ENCODE measurements around the gene SCYGR7. TPM values are rescaled to one million over a fixed set of nuclear protein-coding genes. Genes with fewer than 3 reads are reported as not detected.
"Not testable (repeated sequence)": the region's sequence is repeated elsewhere in the genome, so short reads cannot be mapped to it uniquely, and the experiment has no call there.

The SCYGR7 gene
- total and polyA plus RNA-seq, 5 donors from 2014 or later, result not detected

DNA sequence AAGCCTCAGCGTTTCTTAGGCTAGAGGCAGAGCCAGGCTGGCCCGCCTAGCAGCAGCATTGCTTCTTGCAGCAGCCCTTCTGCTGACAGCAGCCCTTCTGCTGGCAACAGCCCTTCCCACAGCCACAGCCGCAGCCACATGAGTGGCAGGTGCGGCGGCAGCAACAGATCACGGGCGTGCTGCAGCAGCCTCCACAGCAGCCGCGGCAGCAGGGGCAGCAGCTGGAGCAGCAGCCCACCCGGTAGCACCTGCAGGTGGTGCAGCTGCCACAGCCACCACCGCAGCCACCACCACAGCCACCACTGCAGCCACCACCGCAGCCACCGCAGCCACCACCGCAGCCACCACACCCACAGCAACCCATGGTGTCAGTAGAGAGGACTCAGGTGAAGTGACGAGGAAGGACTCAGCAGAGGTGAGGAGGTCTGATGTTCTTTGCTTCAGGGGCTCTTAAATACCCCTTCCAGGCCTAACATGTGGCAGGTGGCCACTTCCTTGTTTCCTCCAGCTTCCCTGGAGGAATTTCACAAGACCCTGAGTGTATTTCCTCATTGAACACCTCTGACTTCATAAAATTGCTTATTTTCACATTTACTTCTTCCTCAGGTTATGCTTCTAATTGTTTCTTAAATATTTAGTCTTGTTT, 3.6 kb upstream of the SCYGR7 start, which contains the start of gene SCYGR6:
Gene SCYGR6, minus strand, starts transcription at position 364 of the 646 bp plus-strand sequence. Its CDS starts 0 bp downstream, at position 364.
- Mint-ChIP-seq H3K27ac (no peak within 1 kb of the TSS), H3K4me3 (no peak within 1 kb of the TSS), H3K36me3 (no peaks in the 10 kb centered on the region), H3K9me3 (peaks cover 0 to 4% (median 0%) of the 10 kb centered on the region in 7 donors), H3K4me1 (no peaks in the 10 kb centered on the region), H3K27me3 (peaks cover 7% of the 10 kb centered on the region)
- Histone ChIP-seq H3K4me1 (ENCODE audit: control insufficient read depth, insufficient read depth, low read length, poor library complexity, severe bottlenecking) (no peaks in the 10 kb centered on the region), H3K27me3 (ENCODE audit: control insufficient read depth, insufficient read depth, low read length) (no peaks in the 10 kb centered on the region), H3K36me3 (ENCODE audit: control insufficient read depth, insufficient read depth, low read length) (no peaks in the 10 kb centered on the region), H3K4me3 (ENCODE audit: low read depth, low read length) (no peak within 1 kb of the TSS), H3K27ac (ENCODE audit: insufficient read depth, low read length, poor library complexity, severe bottlenecking) (no peak within 1 kb of the TSS), H3K9me3 (ENCODE audit: control insufficient read depth in 2 of 2, low read length in 2 of 2) (no peaks in the 10 kb centered on the region)
- ATAC-seq (ENCODE audit: low read depth in 2 of 2) (no peak), DNase-seq (no peak)

DNA sequence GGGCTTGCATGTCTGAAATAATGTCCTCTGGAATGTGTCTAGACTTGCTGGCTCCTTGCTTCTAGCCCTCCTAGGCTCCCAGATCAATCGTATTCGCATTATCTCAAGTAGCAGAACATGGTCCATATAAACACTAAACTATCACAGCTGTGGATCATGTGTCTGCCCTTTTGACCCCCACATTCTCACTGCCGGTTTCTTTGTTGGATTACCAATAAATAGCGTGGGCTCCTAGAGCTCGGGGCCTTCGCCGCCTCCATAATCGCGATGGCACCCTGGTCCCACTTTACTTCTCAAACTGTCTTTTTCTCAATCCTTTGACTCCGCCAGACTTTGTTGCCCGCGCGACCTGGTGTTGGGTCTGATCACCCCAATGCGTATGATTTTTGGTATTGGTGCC, 11.2 kb downstream of the SCYGR7 start:
- H3K27me3 ChIP-seq (ENCODE audit: control insufficient read depth, insufficient read depth, low read length), result no peaks in the 10 kb centered on the region
- Mint-ChIP-seq H3K27me3 (peaks cover 4% of the 10 kb centered on the region), H3K36me3 (no peaks in the 10 kb centered on the region), H3K4me1 (no peaks in the 10 kb centered on the region), H3K27ac (no peak overlapping the region), H3K9me3 (peaks cover 0 to 2% (median 0%) of the 10 kb centered on the region in 7 donors), H3K4me3 (no peak overlapping the region)
- no peak overlapping the region for H3K4me3 ChIP-seq (ENCODE audit: low read depth, low read length)
- no peaks in the 10 kb centered on the region for H3K9me3 ChIP-seq (ENCODE audit: control insufficient read depth in 2 of 2, low read length in 2 of 2)
- ATAC-seq (ENCODE audit: low read depth in 2 of 2), result no peak
- H3K27ac ChIP-seq (ENCODE audit: insufficient read depth, low read length, poor library complexity, severe bottlenecking), result no peak overlapping the region
- no peaks in the 10 kb centered on the region for H3K4me1 ChIP-seq (ENCODE audit: control insufficient read depth, insufficient read depth, low read length, poor library complexity, severe bottlenecking)
- DNase-seq, result no peak
- H3K36me3 ChIP-seq (ENCODE audit: control insufficient read depth, insufficient read depth, low read length), result no peaks in the 10 kb centered on the region

DNA sequence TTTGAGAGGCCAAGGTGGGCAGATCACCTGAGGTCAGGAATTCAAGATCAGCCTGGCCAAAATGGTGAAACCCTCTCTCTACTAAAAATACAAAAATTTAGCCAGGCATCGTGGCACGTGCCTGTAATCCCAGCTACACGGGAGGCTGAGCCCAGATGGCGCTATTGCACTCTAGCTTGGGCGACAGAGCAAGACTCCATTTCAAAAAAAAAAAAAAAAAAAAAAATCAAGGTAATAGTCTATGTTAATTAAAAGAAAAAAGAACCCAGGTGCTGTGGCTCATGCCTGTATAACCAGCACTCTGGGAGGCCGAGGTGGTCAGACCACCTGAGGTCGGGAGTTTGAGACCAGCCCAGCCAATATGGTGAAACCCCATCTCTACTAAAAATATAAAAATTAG, 12.6 kb downstream of the SCYGR7 start:
- not testable (repeated sequence) for H3K36me3 ChIP-seq (ENCODE audit: control insufficient read depth, insufficient read depth, low read length); DNase-seq; H3K4me1 ChIP-seq (ENCODE audit: control insufficient read depth, insufficient read depth, low read length, poor library complexity, severe bottlenecking); H3K9me3 Mint-ChIP-seq; H3K9me3 ChIP-seq (ENCODE audit: control insufficient read depth in 2 of 2, low read length in 2 of 2); H3K4me1 Mint-ChIP-seq; ATAC-seq (ENCODE audit: low read depth in 2 of 2); H3K27me3 Mint-ChIP-seq; H3K27ac Mint-ChIP-seq; H3K27ac ChIP-seq (ENCODE audit: insufficient read depth, low read length, poor library complexity, severe bottlenecking); H3K4me3 ChIP-seq (ENCODE audit: low read depth, low read length); H3K27me3 ChIP-seq (ENCODE audit: control insufficient read depth, insufficient read depth, low read length); H3K4me3 Mint-ChIP-seq; H3K36me3 Mint-ChIP-seq

GRCh38 chr2:227745594-227745993, 17.5 kb downstream of the SCYGR7 start, which contains the start of gene SCYGR8:
Gene SCYGR8, plus strand, starts transcription at chr2:227745894. Its CDS starts 0 bp downstream, at chr2:227745894.
- peaks cover 0 to 3% (median 0%) of the 10 kb centered on the region in 4 donors for H3K4me1 Mint-ChIP-seq
- no peak within 1 kb of the TSS for H3K4me3 Mint-ChIP-seq
- H3K27me3 ChIP-seq (ENCODE audit: control insufficient read depth, insufficient read depth, low read length), result no peaks in the 10 kb centered on the region
- no peaks in the 10 kb centered on the region for H3K9me3 ChIP-seq (ENCODE audit: control insufficient read depth in 2 of 2, low read length in 2 of 2)
- H3K9me3 Mint-ChIP-seq, result peaks cover 0 to 2% (median 0%) of the 10 kb centered on the region in 7 donors
- no peak within 1 kb of the TSS for H3K27ac ChIP-seq (ENCODE audit: insufficient read depth, low read length, poor library complexity, severe bottlenecking)
- peak within 1 kb of the TSS in 1 of 3 donors; percentile 31 for H3K27ac Mint-ChIP-seq
- no peaks in the 10 kb centered on the region for H3K36me3 Mint-ChIP-seq
- H3K4me3 ChIP-seq (ENCODE audit: low read depth, low read length), result no peak within 1 kb of the TSS
- DNase-seq (no peak), ATAC-seq (ENCODE audit: low read depth in 2 of 2) (no peak)
- no peaks in the 10 kb centered on the region for H3K36me3 ChIP-seq (ENCODE audit: control insufficient read depth, insufficient read depth, low read length)
- no peaks in the 10 kb centered on the region for H3K4me1 ChIP-seq (ENCODE audit: control insufficient read depth, insufficient read depth, low read length, poor library complexity, severe bottlenecking)
- no peaks in the 10 kb centered on the region for H3K27me3 Mint-ChIP-seq

DNA sequence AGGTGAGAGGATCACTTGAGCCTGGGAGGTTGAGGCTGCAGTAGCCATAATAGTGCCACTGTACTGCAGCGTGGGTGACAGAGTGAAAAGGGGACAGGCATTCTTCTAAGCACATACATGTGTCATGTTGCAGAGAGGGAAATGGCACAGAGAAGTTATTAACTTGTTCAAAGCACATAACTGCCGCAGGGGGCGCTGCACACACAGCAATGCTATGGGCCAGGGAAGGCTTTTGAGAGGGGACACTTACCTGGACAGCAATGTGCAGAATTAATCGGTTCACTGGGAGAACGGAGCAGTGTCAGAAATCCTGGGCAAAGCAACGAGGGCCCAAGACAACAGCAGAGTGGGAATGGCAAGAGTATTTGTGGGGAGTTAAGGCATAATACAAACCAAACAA, 19.9 kb downstream of the SCYGR7 start:
- Mint-ChIP-seq H3K27ac (no peak overlapping the region), H3K27me3 (peaks cover under 1% of the 10 kb centered on the region), H3K36me3 (no peaks in the 10 kb centered on the region), H3K4me3 (no peak overlapping the region), H3K4me1 (peaks cover 0 to 3% (median 0%) of the 10 kb centered on the region in 4 donors), H3K9me3 (peaks cover 0 to 2% (median 0%) of the 10 kb centered on the region in 7 donors)
- no peak overlapping the region for H3K27ac ChIP-seq (ENCODE audit: insufficient read depth, low read length, poor library complexity, severe bottlenecking)
- no peaks in the 10 kb centered on the region for H3K9me3 ChIP-seq (ENCODE audit: control insufficient read depth in 2 of 2, low read length in 2 of 2)
- ATAC-seq (ENCODE audit: low read depth in 2 of 2) (no peak), DNase-seq (peak in 1 of 3 donors; percentile 13)
- no peaks in the 10 kb centered on the region for H3K27me3 ChIP-seq (ENCODE audit: control insufficient read depth, insufficient read depth, low read length)
- H3K4me1 ChIP-seq (ENCODE audit: control insufficient read depth, insufficient read depth, low read length, poor library complexity, severe bottlenecking), result no peaks in the 10 kb centered on the region
- no peaks in the 10 kb centered on the region for H3K36me3 ChIP-seq (ENCODE audit: control insufficient read depth, insufficient read depth, low read length)
- no peak overlapping the region for H3K4me3 ChIP-seq (ENCODE audit: low read depth, low read length)

- H3K36me3 ChIP-seq (ENCODE audit: control insufficient read depth, insufficient read depth, low read length); H3K27me3 Mint-ChIP-seq; H3K4me1 ChIP-seq (ENCODE audit: control insufficient read depth, insufficient read depth, low read length, poor library complexity, severe bottlenecking); H3K36me3 Mint-ChIP-seq; H3K27me3 ChIP-seq (ENCODE audit: control insufficient read depth, insufficient read depth, low read length); H3K4me3 Mint-ChIP-seq; DNase-seq; H3K27ac Mint-ChIP-seq; H3K4me3 ChIP-seq (ENCODE audit: low read depth, low read length); H3K9me3 Mint-ChIP-seq; H3K9me3 ChIP-seq (ENCODE audit: control insufficient read depth in 2 of 2, low read length in 2 of 2); H3K27ac ChIP-seq (ENCODE audit: insufficient read depth, low read length, poor library complexity, severe bottlenecking); ATAC-seq (ENCODE audit: low read depth in 2 of 2); H3K4me1 Mint-ChIP-seq: not testable (repeated sequence)
These were observed 28.1 kb downstream of the SCYGR7 start for GRCh38 chr2:227756261-227756660.

- Histone ChIP-seq H3K4me3 (ENCODE audit: low read depth, low read length) (no peak overlapping the region), H3K27ac (ENCODE audit: insufficient read depth, low read length, poor library complexity, severe bottlenecking) (no peak overlapping the region), H3K4me1 (ENCODE audit: control insufficient read depth, insufficient read depth, low read length, poor library complexity, severe bottlenecking) (no peaks in the 10 kb centered on the region), H3K36me3 (ENCODE audit: control insufficient read depth, insufficient read depth, low read length) (no peaks in the 10 kb centered on the region), H3K9me3 (ENCODE audit: control insufficient read depth in 2 of 2, low read length in 2 of 2) (no peaks in the 10 kb centered on the region), H3K27me3 (ENCODE audit: control insufficient read depth, insufficient read depth, low read length) (no peaks in the 10 kb centered on the region)
- no peak overlapping the region for H3K4me3 Mint-ChIP-seq
- DNase-seq, result no peak
- H3K27me3 Mint-ChIP-seq, result no peaks in the 10 kb centered on the region
- no peak overlapping the region for H3K27ac Mint-ChIP-seq
- ATAC-seq (ENCODE audit: low read depth in 2 of 2), result no peak
- peaks cover 0 to 3% (median 0%) of the 10 kb centered on the region in 7 donors for H3K9me3 Mint-ChIP-seq
- no peaks in the 10 kb centered on the region for H3K36me3 Mint-ChIP-seq
- no peaks in the 10 kb centered on the region for H3K4me1 Mint-ChIP-seq
These were observed 31.4 kb downstream of the SCYGR7 start for GRCh38 chr2:227759411-227760118.
